ENCODE data around the gene VPS35. TPM values are rescaled to one million over a fixed set of nuclear protein-coding genes. Genes with fewer than 3 reads are reported as not detected.

The VPS35 gene
- 94.1 and 126 TPM in 2 replicates for total RNA-seq

DNA sequence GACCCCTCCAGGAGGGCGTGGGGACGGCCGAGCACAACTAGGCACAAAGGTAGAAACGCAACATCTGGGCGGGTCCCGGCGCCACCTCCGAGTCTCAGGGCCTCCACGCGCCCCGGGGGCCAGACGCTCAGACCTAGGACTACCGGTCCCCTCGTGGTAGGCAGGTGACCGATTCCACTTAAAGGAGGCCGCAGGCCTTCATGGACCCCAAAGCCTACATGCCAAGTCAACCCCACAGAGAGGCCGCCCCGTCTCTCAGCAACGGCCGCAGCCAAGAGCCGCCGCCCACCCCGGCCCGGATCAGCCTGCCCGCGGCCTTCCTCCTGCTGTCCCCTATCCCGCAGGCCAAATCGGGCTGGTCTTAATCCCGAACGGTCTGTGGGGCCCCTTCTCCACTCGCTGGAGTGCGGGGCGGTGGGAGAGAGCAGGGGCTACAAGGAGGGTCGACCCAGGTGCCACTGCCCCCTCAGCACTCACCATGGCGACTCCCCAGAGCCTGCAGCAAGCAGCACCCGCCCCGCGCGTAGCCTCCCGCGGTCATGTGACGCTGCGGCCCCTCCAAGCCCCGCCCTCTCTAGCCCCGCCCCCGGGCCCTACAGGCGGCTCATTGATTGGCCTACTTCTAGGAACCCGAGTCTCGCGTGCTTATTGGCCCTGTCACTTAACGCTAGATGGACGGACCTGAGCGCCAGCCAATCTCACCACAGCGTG is at the start of gene VPS35:
Gene VPS35 (minus strand): TSS at position 525 of the 711 bp plus-strand sequence. CDS start 45 bp downstream, at position 480.

DNA sequence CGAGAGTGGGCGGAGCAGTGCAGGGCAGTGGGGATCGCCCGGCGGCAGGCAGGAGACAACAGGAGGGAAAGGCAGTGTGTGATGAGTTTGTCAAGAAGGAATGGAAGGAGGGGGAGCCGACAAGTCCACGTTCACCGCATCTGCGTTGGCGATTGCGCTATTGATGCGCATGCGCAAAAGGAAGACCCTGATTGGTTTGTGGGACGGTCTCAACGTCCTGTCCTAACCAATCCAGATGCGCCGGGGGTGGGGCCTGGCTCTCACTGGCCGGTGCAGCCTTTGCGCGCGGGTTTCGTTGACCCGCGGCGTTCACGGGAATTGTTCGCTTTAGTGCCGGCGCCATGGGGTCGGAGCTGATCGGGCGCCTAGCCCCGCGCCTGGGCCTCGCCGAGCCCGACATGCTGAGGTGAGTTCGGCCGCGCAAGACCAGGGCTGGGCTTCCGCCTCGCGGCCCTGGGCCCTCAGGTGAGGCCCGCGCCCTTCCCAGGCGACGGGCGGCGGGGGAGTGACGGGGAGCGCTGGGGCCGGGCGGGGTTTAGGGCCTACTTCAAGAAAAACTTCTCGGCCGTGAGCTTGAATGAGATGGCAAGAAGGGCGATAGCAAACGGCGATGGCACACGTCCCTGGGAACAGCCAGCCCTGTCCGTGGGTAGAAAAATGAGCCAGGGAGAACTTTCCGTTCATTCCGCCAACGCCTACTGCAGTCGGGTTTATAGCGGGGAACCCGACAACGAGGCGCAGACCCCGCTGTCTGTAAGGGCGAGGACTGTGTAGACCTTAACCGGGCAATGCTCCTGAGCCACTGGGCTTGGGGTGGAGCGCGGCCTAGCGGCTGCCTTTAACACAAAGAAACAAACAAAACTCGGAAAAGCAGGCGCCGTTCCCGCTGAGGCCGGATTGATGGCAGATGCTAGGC is 645 bp upstream of the VPS35 start, which contains the start of gene ORC6:
Gene ORC6 (plus strand): TSS at position 295 of the 916 bp plus-strand sequence. CDS start 47 bp downstream, at position 342.

GRCh38 chr16:46621006-46621933 is 67.7 kb downstream of the VPS35 start, which contains the start of gene SHCBP1:
Gene SHCBP1 (minus strand): TSS chr16:46621379. CDS start chr16:46621359, 20 bp downstream.

Other genes starting within 250 kb of the VPS35 start
- 16.2 and 31.3 TPM in 2 replicates for gene SHCBP1, start 67.8 kb downstream of the VPS35 start, total RNA-seq
- gene ORC6, start 481 bp upstream of the VPS35 start, total RNA-seq = 7.3 and 14.1 TPM in 2 replicates
- under 0.01 and 0.73 TPM in 2 replicates for gene MYLK3, start 59.2 kb upstream of the VPS35 start, total RNA-seq
- 1.8 and 2.5 TPM in 2 replicates for gene C16orf87, start 142.0 kb upstream of the VPS35 start, total RNA-seq
- 5.9 and 6.1 TPM in 2 replicates for gene GPT2, start 195.2 kb upstream of the VPS35 start, total RNA-seq

All from subcutaneous preadipocyte (primary cell).